HG03135 (cell line): Measurements from ENCODE around the gene OR2M3.
"Not testable (repeated sequence)": the region's sequence is repeated elsewhere in the genome, so short reads cannot be mapped to it uniquely, and the experiment has no call there.

ENCODE experiments used
- ATAC-seq: cut with Tn5 transposase; IDR thresholded peaks from one replicate; pipeline ENCODE4 v1.9.1; 2021; ENCODE audit warnings: mild to moderate bottlenecking, moderate library complexity; ENCODE audit not compliant: unreplicated experiment

OR2M3 gene, protein sequence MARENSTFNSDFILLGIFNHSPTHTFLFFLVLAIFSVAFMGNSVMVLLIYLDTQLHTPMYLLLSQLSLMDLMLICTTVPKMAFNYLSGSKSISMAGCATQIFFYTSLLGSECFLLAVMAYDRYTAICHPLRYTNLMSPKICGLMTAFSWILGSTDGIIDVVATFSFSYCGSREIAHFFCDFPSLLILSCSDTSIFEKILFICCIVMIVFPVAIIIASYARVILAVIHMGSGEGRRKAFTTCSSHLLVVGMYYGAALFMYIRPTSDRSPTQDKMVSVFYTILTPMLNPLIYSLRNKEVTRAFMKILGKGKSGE

DNA sequence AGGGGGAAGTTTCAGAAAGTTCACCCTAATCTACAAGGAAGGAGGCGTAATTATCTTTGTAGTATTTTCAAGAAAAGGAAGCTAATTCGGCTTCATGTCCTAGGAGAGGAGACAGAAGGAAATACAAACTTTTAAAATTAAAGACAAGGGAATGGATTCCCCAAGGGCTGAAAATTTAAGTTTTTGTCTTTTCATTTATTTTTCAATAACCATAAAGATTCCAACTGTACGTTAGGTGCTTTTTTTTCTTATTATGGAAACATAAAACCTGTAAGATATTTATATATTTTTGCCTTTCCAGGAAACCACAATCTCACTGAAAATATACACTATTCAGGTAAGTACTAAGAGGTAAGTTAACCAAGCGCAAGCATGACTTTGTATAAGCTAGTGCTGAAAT is at the start of gene OR2M3:
Gene OR2M3, plus strand, starts transcription at position 301 of the 400 bp plus-strand sequence. CDS start 5,803 bp downstream, outside the sequence.
- ATAC-seq: no peak

DNA sequence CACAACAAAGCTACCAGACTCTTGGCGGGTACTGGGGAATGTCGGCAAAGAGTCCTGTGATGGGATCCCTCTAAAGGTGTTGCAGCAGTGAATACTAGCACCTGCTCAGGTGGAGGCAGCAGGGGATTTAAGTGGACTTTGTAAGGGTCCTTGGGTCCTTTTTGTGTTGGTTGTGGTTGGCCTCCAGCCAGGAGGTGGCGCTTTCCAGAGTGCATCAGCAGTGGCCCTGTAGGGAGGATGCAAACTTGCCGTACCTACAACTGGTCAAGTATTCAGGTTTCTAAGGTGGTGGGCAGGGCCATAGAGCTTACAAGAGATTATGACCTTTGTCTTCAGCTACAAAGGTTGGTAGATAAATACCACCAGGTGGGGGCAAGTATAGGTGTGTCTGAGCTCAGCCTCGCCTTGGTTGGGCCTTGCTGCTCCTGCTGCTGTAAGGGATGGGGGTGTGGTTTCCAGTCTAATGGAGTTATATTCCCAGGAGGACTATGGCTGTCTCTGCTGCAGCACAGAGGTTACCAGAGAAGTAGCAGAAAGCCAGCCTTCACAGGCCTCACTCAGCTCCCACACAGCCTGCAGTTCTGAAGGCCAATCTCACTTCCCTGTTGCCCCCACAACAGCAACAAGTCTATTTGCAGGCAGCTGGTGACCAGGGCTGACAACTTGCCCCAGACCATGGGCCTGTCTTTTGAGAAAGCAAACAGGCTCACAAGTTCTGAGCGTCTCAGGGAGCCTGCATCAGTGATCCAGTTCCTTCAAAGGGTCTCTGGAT is 44.8 kb upstream of the OR2M3 start:
- no peak for ATAC-seq

DNA sequence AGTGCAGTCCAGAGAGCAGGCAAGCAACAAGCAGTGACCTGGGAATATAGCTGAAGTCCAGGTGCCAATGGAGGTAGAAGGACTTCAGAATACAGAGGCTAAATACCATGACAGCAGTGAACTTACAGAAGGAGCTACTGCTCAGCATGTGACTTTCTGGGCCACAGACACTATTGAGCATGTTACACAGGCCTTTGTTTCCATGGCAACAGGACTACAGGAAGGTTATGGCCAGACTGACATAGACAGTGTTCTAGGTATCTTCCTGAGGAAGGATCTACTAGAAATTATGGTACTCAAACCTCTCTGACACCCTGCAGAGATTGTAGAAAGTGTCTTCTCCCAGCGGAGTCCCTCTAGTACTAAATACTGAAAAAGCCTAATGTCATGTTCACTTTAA is 41.1 kb upstream of the OR2M3 start:
- ATAC-seq: no peak

DNA sequence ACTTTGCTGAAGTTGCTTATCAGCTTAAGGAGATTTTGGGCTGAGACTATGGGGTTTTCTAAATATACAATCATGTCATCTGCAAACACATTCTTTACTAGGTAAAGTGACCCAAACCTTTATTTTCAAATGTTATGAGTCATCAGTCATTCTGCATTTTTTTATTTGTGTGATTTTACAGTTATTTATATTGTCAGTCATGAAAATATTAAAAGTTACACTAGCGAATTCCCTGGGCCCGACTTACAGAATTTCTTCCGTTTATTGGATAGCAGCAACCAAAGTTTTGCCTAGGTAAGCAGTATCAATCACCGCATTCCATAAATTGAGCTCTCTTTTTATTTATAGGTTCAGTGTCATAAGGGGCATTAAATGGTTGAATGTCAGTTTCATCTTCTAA is 38.3 kb upstream of the OR2M3 start:
- no peak for ATAC-seq

DNA sequence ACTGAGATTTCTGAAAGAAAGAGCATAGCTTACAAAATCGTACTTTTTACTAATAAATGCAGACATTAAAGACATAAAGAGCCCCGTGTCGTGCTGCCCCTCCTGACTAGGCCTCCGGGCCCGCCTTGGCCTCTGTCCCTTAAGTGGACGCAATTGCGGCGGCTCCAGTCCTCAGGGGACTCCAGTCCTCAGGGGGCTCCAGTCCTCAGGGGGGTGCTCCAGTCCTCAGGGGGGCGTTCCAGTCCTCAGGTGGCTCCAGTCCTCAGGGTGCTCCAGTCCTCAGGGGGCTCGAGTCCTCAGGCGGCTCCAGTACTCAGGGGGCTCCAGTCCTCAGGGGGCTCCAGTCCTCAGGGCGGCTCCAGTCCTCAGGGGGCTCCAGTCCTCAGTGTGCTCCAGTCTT is 33.0 kb upstream of the OR2M3 start:
- no peak for ATAC-seq

DNA sequence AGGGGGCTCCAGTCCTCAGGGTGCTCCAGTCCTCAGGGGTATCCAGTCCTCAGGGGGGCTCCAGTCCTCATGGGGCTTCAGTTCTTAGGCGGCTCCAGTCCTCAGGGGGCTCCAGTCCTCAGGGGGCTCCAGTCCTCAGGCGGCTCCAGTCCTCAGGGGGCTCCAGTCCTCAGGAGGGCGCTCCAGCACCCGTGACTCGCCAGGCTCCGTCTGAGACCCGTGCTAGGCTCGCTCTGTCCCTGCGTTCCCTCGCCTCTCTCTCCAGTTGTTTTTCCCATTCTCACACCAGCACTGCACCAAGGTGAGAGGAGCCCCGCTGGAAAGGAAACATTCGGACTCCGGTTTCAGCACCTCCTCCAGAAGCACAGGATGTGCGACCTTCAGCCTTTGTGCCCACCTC is 31.9 kb upstream of the OR2M3 start:
- ATAC-seq: no peak

DNA sequence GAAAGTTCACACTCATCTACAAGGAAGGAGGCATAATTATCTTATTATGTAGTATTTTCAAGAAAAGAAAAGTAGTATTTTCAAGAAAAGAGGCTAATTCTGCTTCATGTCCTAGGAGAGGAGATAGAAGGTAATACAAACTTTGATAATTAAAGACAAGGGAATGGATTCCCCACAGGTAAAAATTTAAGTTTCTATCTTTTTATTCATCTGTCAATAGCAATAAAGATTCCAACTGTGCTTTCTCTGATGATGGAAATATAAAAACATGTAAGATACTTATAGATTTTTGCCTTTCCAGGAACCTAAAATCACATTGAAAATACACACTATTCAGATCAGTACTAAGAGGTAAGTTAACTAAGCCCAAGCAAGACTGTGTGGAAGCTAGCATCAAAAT is 22.5 kb upstream of the OR2M3 start, which contains the start of gene OR2M2:
Gene OR2M2, plus strand, starts transcription at position 301 of the 400 bp plus-strand sequence. CDS start 5,165 bp downstream, outside the sequence.
- no peak for ATAC-seq

DNA sequence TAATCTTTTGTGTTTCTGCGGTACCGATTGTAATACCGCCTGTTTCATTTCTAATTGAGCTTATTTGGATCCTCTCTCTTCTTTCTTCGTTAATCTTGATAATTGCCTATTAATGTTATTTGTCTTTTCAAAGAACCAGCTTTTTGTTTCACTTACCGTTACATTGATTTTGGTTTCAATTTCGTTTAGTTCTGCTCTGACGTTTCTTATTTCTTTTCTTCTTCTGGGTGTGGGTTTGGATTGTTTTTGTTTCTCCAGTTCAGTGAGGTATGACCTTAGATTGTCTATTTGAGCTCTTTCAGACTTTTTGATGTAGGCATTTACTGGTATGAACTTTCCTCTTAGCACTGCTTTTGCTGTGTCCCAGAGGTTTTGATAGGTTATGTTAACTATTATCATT is 13.1 kb upstream of the OR2M3 start:
- ATAC-seq: no peak

DNA sequence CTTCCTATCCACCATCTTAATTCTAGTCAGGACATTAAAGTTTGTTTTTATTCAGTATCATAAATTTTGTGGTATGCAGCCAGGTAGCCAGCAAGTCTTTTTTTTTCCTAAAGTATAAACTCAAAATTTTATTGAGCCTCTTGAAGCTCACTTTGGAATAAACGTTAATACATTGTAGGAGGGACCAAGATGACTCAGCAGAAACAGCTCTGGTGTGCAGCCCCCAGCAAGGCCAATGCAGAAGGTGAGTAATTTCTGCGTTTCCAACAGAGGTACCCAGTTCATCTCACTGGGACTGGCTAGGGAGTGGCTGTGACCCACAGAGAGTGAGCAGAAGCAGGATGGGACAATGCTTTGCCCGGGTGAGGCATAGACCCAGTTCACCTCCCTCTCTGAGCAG is 9.7 kb upstream of the OR2M3 start:
- no peak for ATAC-seq

DNA sequence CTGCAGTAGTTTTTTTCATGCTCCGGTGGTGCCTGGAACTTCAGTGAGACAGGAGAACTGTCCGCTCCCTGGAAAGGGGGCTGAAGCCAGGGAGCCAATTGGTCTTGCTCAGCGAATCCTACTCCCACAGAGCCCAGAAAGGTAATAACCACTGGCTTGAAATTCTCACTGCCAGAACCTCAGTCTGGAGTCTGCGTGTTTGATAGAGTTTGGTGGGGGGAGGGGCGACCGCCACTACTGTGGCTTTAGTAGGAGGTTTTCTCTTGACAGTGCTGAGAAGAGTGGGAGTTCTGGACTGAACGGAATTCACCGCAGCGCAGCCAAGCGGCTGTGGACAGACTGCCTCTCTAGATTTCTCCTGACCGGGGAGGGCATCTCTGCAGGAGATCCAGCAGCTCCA is 8.0 kb upstream of the OR2M3 start:
- ATAC-seq: no peak

DNA sequence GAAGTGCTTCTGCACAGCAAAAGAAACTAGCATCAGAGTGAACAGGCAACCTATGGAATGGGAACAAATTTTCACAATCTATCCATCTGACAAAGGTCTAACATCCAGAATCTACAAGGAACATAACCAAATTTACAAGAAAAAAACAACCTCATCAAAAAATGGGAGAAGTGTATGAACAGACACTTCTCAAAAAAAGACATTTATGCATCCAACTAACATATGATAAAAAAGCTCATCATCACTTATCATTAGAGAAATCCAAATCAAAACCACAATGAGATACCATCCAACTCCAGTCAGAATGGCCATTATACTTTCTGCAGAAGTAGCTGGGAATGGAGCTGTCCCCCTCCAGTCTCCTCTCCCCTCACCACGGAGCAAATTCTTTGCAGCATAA is 2.9 kb upstream of the OR2M3 start:
- no peak for ATAC-seq

DNA sequence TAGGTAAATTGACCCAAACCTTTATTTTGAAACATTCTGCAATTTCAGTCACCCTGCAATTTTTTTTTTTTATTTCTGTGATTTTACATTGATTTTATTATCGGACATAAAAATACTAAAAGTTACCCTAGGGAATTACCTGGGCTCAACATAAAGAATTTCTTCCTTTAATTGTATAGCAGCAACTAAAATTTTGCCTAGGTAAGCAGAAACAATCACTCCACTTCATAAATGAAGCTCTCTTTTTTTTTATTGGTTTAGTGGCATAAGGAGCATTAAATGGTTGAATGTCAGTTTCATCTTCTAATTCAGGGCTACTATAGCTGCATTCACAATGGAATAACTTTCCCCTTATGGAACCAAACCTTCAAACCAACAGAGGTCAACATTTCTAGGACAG is 18.8 kb downstream of the OR2M3 start:
- no peak for ATAC-seq

DNA sequence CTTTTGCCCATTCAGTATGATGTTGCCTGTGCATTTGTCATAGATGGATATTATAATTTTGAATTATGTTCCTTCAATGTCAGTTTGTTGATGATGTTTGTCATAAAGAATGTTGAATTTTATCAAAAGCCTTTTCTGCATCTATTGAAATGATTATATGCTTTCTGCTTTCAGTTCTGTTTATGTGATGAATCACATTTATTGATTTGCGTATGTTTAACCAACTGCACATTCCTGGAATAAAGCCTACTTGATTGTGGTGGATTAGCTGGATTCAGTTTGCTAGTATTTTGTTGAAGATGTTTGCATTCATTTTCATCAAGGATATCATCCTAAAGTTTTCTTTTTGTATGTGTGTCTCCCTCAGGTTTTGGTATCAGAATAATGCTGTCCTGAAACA is 28.5 kb downstream of the OR2M3 start:
- no peak for ATAC-seq

DNA sequence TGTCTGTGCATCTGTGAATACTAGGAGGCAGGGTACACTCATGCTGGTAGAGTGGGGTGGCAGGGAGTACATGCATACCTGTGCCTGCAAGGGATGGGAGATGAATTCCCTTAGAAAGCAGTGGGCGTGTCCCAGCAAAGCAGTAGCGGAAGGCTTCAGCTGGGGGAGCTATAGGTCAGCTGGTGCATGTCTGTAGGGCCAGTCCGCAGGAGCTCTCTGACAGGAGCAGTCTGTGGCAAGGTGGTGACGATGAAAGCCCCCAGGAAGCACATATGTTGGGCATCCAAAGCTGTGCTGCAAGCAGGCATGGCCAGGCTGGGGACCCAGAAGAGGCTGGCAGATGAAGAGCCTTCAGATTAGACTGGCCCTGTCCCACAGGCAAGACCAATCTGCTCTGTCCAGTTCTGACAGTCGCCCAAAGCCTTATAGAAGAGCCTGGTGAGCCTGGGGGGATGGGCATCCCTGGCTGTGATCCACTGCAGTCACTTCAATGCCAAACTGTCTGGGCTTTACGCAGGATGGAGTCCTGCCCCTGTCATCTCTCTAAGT is 32.4 kb downstream of the OR2M3 start:
- ATAC-seq: no peak

DNA sequence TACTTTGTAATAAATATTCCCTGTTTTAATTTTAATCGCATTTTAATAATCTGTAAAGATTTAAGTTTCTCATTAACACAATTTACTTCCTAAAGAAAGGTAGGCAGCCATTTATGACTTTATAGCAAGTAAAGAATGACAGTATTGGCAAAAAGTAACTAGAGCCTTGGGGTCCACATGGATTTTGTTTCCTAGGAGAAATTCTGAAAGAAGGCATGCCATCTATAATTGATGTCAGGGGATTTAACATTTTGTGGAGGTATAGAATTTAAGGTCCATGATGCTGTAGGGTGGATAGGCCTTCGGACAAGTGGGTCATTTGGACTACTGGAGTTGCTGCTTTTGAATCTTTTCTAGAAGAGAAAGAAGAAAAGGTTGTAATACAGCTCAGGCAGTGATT is 34.1 kb downstream of the OR2M3 start, which contains the start of gene OR2M4:
Gene OR2M4, plus strand, starts transcription at position 301 of the 400 bp plus-strand sequence. CDS start 7,512 bp downstream, outside the sequence.
- ATAC-seq: no peak

DNA sequence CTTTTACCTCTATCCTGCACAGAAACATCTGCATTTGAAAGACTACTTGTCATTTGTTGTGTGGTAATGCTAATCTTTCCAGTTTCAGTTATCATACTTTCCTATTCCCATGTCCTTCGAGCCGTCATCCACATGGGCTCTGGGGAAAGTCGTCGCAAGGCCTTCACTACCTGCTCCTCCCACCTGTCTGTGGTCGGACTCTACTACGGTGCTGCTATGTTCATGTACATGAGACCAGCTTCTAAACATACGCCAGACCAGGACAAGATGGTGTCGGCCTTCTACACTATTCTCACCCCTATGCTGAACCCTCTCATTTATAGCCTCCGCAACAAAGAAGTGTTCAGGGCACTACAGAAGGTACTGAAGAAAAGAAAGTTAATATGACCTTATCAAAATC is 42.4 kb downstream of the OR2M3 start:
- ATAC-seq: no peak

DNA sequence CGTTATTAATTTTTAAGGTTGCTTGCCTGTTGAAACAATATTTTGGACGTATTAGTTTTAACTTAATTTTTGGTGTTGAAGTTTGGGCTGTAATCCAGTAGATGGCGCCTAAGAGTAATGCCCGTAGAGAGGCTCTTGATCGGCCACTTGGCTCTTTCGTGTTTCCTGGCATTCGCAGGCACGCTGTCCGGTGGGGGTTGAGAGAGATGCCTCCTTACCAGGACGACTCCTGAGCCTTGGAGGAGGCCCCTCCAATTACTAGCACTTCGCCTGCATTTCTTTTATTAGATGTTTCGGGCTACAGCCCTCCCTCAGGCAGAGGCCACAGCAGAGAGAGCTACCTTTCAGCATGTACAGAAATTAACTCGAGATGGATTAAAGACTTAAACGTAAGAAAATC is 46.1 kb downstream of the OR2M3 start:
- peak; percentile 82 for ATAC-seq

DNA sequence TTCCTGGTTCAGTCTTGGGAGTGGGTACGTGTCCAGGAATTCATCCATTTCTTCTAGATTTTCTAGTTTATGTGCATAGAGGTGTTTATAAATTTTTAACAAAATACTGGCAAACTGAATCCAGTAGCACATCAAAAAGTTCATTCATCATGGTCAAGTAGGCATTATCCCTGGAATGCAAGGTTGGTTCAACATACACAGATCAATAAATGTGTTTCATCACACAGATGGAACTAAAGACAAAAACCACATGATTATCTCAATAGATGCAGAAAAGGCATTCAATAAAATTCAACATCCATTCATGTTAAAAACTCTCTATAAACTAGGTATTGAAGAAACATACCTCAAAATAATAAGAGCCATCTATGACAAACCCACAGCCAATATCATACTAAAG is 62.2 kb downstream of the OR2M3 start:
- ATAC-seq: not testable (repeated sequence)
